Upper lobe of left lung (tissue), 4 donors: Measurements from ENCODE around the gene ILF3.

ENCODE experiments used
- CTCF ChIP-seq, 6 experiments: fragments of 450-650 bp in 4 of 6; fragments of 200-600 bp in 2 of 6; sonication (generic) in 2 of 6; IDR thresholded peaks; one replicate each; pipeline ENCODE4 v1.5.1; 2016 to 2019; ENCODE audit warnings: antibody characterized with exemption in 6 of 6
- POLR2A ChIP-seq, 4 donors: fragments of 450-650 bp; IDR thresholded peaks; one replicate each; pipeline ENCODE4 v1.5.1; 2016 to 2017; ENCODE audit warnings: antibody characterized with exemption in 4 of 4, mild to moderate bottlenecking in 2 of 4

DNA sequence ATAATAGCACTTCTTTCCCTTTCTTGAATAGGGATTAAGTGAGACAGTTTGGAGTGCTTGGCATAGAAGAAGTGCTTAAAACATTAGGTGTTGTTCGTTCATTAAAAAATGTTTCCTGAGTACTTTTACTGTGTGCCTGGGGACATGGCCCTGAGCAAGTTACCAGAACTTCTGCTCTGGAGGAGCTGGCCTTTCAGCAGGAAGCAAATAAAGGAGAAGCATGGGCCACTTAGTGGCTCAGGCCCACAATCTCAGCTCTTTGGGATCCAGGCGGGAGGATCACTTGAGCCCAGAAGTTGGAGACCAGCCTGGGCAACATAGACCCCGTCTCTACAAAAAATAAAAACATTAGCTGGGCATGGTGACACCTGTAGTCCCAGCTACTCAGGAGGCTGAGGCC is 69.4 kb downstream of the ILF3 start:
- TF ChIP-seq POLR2A (IDR thresholded peaks at IDR 0.05) = no peak
- TF ChIP-seq CTCF (IDR thresholded peaks at IDR 0.05) = no peak
